ENCODE measurements around the gene ERGIC3. TPM values are rescaled to one million over a fixed set of nuclear protein-coding genes. Genes with fewer than 3 reads are reported as not detected.
A peak's percentile ranks its signal among the peaks of the same experiment; 100 is the strongest.

The ERGIC3 gene
- total and polyA plus RNA-seq, 10 of the 15 experiments (the other 5 are each of a cell fraction or from before 2014, with no cell fraction given): 90.4 to 210 (median 139) TPM

DNA sequence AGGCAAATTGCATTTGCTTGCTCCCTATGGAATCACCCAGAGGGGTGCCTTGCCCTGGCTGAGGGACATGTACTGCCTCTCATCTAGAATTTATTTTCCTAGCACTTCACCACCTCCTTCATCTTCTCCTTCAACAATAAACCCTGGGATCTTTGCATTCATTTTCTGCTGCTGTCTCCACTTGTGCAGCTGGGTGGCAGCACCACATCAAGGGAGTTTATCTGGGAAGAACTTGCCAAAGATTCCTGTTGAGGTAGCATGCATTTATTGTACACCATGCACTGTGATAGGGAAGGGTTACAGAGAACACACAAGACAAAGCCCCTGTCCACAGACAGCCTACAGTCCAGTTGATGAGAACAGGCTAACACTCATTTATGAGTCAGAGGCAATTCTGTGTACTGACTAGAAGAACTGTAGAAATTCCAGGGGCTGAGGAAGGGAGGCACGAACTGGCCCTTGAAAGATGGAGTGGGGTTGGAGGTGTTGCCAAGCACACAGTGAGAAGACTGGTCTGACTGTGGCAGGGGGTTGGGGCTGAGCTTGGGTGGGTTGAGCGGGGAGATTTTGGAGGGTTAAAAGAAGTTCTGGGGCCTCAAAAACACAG lies 30.0 kb upstream of the ERGIC3 start:
- H3K36me3 ChIP-seq (ENCODE audit: control insufficient read depth in 2 of 2, insufficient read depth in 2 of 2, low read length in 1 of 2): peaks cover 12 to 16% of the 10 kb centered on the region in 2 experiments
- DNase-seq (ENCODE audit: low read depth, low spot score) (no peak), FAIRE-seq (no peak), ATAC-seq (no peak)
- RAD21 ChIA-PET (ENCODE audit: unreplicated experiment): interaction anchor here (0.6 kb wide), 1 partner anchor 442 kb away, joined by 3 read pairs; no protein-coding TSS in a partner anchor
- in situ Hi-C loops (cut with MboI) (no loop called here), intact Hi-C loops (cut with micrococcal nuclease; ENCODE audit: unreplicated experiment) (no loop called here)
- no peaks in the 10 kb centered on the region for H4K20me1 ChIP-seq (ENCODE audit: control insufficient read depth, insufficient read depth)
- SMC1A ChIA-PET (ENCODE audit: uncharacterized antibody, unreplicated experiment): interaction anchor here (0.6 to 2.0 kb wide), 5 partner anchors 9 to 372 kb away, joined by 3 to 7 read pairs (median 3); no protein-coding TSS in a partner anchor
- H3K4me2 ChIP-seq (ENCODE audit: control insufficient read depth, insufficient read depth): no peak overlapping the region
- 95% methylated on average over 2 of the region's 2 CpGs for WGBS (ENCODE audit: insufficient coverage, insufficient replicate concordance, low lambda C conversion rate, missing lambda C conversion rate)
- no peaks in the 10 kb centered on the region for H3K79me2 ChIP-seq (ENCODE audit: control insufficient read depth, insufficient read depth, low read length)
- BruUV-seq (replicated peaks): no TSS peak
- H3K9me3 ChIP-seq (replicated peaks; ENCODE audit: control insufficient read depth, insufficient read depth, low read length): no peaks in the 10 kb centered on the region
- CTCF ChIA-PET: interaction anchor here (1.0 to 1.9 kb wide), 6 partner anchors 9 to 93 kb away, joined by 3 to 7 read pairs (median 4); partner anchors contain the start of gene C20orf173
- no peak overlapping the region for H3K4me3 ChIP-seq
- H3K4me1 ChIP-seq (ENCODE audit: control insufficient read depth, insufficient read depth, low read length): no peaks in the 10 kb centered on the region
- POLR2A ChIA-PET: interaction anchor here (0.5 kb wide), 1 partner anchor 24 kb away, joined by 3 read pairs; no protein-coding TSS in a partner anchor
- no peak overlapping the region for H2AFZ ChIP-seq (ENCODE audit: control insufficient read depth, low read depth, low read length)
- no peaks in the 10 kb centered on the region for H3K27me3 ChIP-seq (replicated peaks in 1 of 2; ENCODE audit: control insufficient read depth in 2 of 2, insufficient read depth in 2 of 2, low read length in 1 of 2)
- no peak overlapping the region for H3K27ac ChIP-seq (ENCODE audit: control insufficient read depth, insufficient read depth)
- H3K9ac ChIP-seq (ENCODE audit: control insufficient read depth, insufficient read depth, low read length): no peak overlapping the region
- TF ChIP-seq NFIC (IDR thresholded peaks at IDR 0.05; ENCODE audit: low read depth, low read length) (no peak), GATAD2B (conservative IDR thresholded peaks at IDR 0.05; ENCODE audit: low read depth) (no peak), SREBF1 (IDR thresholded peaks at IDR 0.05; ENCODE audit: low read length) (no peak), SMARCA5 (IDR thresholded peaks at IDR 0.05) (no peak), BRCA1 (IDR thresholded peaks at IDR 0.05; ENCODE audit: low read depth, low read length) (no peak), SREBF2 (IDR thresholded peaks at IDR 0.05; ENCODE audit: low read length) (no peak), NFYA (IDR thresholded peaks at IDR 0.05; ENCODE audit: borderline replicate concordance, low read depth, low read length) (no peak), TCF3 (IDR thresholded peaks at IDR 0.05; ENCODE audit: borderline replicate concordance, insufficient read depth, low read depth, low read length) (no peak), CREM (IDR thresholded peaks at IDR 0.05; ENCODE audit: low read depth) (no peak), HDAC2 (IDR thresholded peaks at IDR 0.05) (no peak), RCOR1 (conservative IDR thresholded peaks at IDR 0.05; ENCODE audit: low read depth, low read length) (no peak), ETV6 (conservative IDR thresholded peaks at IDR 0.05 in 1 of 2, IDR thresholded peaks at IDR 0.05 in 1 of 2; ENCODE audit: borderline replicate concordance in 1 of 2, low read depth in 1 of 2) (no peak), MEF2B (IDR thresholded peaks at IDR 0.05; ENCODE audit: partially characterized antibody, poor library complexity, severe bottlenecking) (no peak), ZNF217 (IDR thresholded peaks at IDR 0.05) (no peak), CBFB (IDR thresholded peaks at IDR 0.05; ENCODE audit: low read depth) (no peak)
- TF ChIP-seq, protein P1, sequence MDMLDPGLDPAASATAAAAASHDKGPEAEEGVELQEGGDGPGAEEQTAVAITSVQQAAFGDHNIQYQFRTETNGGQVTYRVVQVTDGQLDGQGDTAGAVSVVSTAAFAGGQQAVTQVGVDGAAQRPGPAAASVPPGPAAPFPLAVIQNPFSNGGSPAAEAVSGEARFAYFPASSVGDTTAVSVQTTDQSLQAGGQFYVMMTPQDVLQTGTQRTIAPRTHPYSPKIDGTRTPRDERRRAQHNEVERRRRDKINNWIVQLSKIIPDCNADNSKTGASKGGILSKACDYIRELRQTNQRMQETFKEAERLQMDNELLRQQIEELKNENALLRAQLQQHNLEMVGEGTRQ (IDR thresholded peaks at IDR 0.05; ENCODE audit: borderline replicate concordance, low read depth, low read length): no peak
- TF ChIP-seq, protein P2, sequence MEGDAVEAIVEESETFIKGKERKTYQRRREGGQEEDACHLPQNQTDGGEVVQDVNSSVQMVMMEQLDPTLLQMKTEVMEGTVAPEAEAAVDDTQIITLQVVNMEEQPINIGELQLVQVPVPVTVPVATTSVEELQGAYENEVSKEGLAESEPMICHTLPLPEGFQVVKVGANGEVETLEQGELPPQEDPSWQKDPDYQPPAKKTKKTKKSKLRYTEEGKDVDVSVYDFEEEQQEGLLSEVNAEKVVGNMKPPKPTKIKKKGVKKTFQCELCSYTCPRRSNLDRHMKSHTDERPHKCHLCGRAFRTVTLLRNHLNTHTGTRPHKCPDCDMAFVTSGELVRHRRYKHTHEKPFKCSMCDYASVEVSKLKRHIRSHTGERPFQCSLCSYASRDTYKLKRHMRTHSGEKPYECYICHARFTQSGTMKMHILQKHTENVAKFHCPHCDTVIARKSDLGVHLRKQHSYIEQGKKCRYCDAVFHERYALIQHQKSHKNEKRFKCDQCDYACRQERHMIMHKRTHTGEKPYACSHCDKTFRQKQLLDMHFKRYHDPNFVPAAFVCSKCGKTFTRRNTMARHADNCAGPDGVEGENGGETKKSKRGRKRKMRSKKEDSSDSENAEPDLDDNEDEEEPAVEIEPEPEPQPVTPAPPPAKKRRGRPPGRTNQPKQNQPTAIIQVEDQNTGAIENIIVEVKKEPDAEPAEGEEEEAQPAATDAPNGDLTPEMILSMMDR (IDR thresholded peaks at IDR 0.05 in 2 of 3, conservative IDR thresholded peaks at IDR 0.05 in 1 of 3; ENCODE audit: control insufficient read depth in 2 of 3, extremely low read depth in 1 of 3, insufficient read depth in 1 of 3, low read depth in 3 of 3, low read length in 3 of 3): peak; percentile 40 to 58 (median 49)
- TF ChIP-seq, protein P3, sequence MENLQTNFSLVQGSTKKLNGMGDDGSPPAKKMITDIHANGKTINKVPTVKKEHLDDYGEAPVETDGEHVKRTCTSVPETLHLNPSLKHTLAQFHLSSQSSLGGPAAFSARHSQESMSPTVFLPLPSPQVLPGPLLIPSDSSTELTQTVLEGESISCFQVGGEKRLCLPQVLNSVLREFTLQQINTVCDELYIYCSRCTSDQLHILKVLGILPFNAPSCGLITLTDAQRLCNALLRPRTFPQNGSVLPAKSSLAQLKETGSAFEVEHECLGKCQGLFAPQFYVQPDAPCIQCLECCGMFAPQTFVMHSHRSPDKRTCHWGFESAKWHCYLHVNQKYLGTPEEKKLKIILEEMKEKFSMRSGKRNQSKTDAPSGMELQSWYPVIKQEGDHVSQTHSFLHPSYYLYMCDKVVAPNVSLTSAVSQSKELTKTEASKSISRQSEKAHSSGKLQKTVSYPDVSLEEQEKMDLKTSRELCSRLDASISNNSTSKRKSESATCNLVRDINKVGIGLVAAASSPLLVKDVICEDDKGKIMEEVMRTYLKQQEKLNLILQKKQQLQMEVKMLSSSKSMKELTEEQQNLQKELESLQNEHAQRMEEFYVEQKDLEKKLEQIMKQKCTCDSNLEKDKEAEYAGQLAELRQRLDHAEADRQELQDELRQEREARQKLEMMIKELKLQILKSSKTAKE (IDR thresholded peaks at IDR 0.05; ENCODE audit: low read depth, poor library complexity, severe bottlenecking): no peak
- TF ChIP-seq, protein P4, sequence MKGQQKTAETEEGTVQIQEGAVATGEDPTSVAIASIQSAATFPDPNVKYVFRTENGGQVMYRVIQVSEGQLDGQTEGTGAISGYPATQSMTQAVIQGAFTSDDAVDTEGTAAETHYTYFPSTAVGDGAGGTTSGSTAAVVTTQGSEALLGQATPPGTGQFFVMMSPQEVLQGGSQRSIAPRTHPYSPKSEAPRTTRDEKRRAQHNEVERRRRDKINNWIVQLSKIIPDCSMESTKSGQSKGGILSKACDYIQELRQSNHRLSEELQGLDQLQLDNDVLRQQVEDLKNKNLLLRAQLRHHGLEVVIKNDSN (IDR thresholded peaks at IDR 0.05; ENCODE audit: borderline replicate concordance, extremely low read length, insufficient read depth, low read depth, low read length): no peak

Data from GM12878 (cell line).